HepG2 (cell line): ENCODE measurements around the gene CRAMP1. TPM values are rescaled to one million over a fixed set of nuclear protein-coding genes. Genes with fewer than 3 reads are reported as not detected.

Source experiments
- BCL6 ChIP-seq: IDR thresholded peaks from 2 replicates; pipeline ENCODE4 v1.6.1; 2016; ENCODE audit warnings: missing genetic modification reagents, missing compliant biosample characterization
- KLF16 ChIP-seq, 2 experiments: sonication (generic) in 1 of 2; formaldehyde crosslinking in 1 of 2; IDR thresholded peaks; 2 replicates each; pipeline versions ENCODE4 v1.6.1 to v1.8.0; 2016 to 2023; ENCODE audit warnings: missing genetic modification reagents in 2 of 2, missing compliant biosample characterization in 1 of 2
- KLF9 ChIP-seq: IDR thresholded peaks from 2 replicates; pipeline ENCODE4 v1.6.1; 2016; ENCODE audit warnings: low read depth
- NFKB2 ChIP-seq: sonication (generic); formaldehyde crosslinking; IDR thresholded peaks from 2 replicates; pipeline ENCODE4 v1.4.0; 2020; ENCODE audit warnings: missing genetic modification reagents, borderline replicate concordance
- NPAS2 ChIP-seq: sonication (generic); formaldehyde crosslinking; IDR thresholded peaks from 2 replicates; pipeline ENCODE4 v1.8.0; 2022; ENCODE audit warnings: mild to moderate bottlenecking, missing genetic modification reagents, borderline replicate concordance
- RAD21 ChIP-seq: fragments of 450-650 bp; formaldehyde crosslinking; IDR thresholded peaks from 2 replicates; pipeline ENCODE4 v1.5.0; 2020; ENCODE audit warnings: mild to moderate bottlenecking
- SMAD3 ChIP-seq: sonication (generic); formaldehyde crosslinking; IDR thresholded peaks from 2 replicates; pipeline ENCODE4 v1.4.0; 2020; ENCODE audit warnings: missing genetic modification reagents
- SMC3 ChIP-seq: IDR thresholded peaks from 2 replicates; pipeline ENCODE4 v1.6.1; 2011; ENCODE audit warnings: low read length, improper control_type of control experiment
- TGIF2 ChIP-seq: IDR thresholded peaks from 2 replicates; pipeline ENCODE4 v1.6.1; 2016; ENCODE audit warnings: control low read depth, missing compliant biosample characterization
- TMF1 ChIP-seq: sonication (generic); formaldehyde crosslinking; IDR thresholded peaks from 2 replicates; pipeline ENCODE4 v1.8.1; 2022; ENCODE audit warnings: low read depth, missing genetic modification reagents
- XRCC5 ChIP-seq: fragments of 200-400 bp; formaldehyde crosslinking; optimal IDR thresholded peaks from 2 replicates; pipeline ENCODE3; 2017; ENCODE audit warnings: mild to moderate bottlenecking, low read length
- ZKSCAN8 ChIP-seq: IDR thresholded peaks from 2 replicates; pipeline ENCODE4 v1.6.1; 2016; ENCODE audit warnings: borderline replicate concordance, missing genetic modification reagents, missing compliant biosample characterization
- ZNF382 ChIP-seq: sonication (generic); formaldehyde crosslinking; IDR thresholded peaks from 2 replicates; pipeline ENCODE4 v1.5.0; 2020; ENCODE audit warnings: missing genetic modification reagents, mild to moderate bottlenecking, borderline replicate concordance
- ZNF552 ChIP-seq: sonication (generic); formaldehyde crosslinking; IDR thresholded peaks from 2 replicates; pipeline ENCODE4 v1.9.0; 2022; ENCODE audit warnings: missing genetic modification reagents, mild to moderate bottlenecking, borderline replicate concordance
- ZNF556 ChIP-seq: sonication (generic); formaldehyde crosslinking; IDR thresholded peaks from 2 replicates; pipeline ENCODE4 v1.4.0; 2020; ENCODE audit warnings: mild to moderate bottlenecking, missing genetic modification reagents, borderline replicate concordance
- ZNF564 ChIP-seq: sonication (generic); formaldehyde crosslinking; IDR thresholded peaks from 2 replicates; pipeline ENCODE4 v1.8.1; 2023; ENCODE audit warnings: mild to moderate bottlenecking, missing genetic modification reagents
- polyA plus RNA-seq, 8 experiments: library from polyadenylated mRNA; depleted of rRNA in 3 of 8; stranded (reverse) in 7 of 8; unstranded in 1 of 8; fragments of >200 nt; fragmentation: Illumina TruSeq in 4 of 8; extraction: Trizol in 4 of 8; gene quantifications; 2 replicates each; pipeline versions ENCODE4 v1.2.1 to v1.2.3, GENCODE V29; 2011 to 2016; ENCODE audit warnings: low read depth in 4 of 8, missing spikeins in 1 of 8, mixed read lengths in 1 of 8; ENCODE audit not compliant: insufficient read depth in 1 of 8
- total RNA-seq, 5 experiments: library from RNA; depleted of rRNA; stranded (reverse); fragments of >200 nt; fragmentation: Illumina TruSeq; extraction: Trizol; gene quantifications; 2 replicates each; pipeline ENCODE4 v1.2.3, GENCODE V29; 2016; ENCODE audit warnings: low read depth in 1 of 5
- TF ChIP-seq, protein P1 (sequence below): sonication (generic); formaldehyde crosslinking; IDR thresholded peaks from 2 replicates; pipeline ENCODE4 v1.9.0; 2021; ENCODE audit warnings: mild to moderate bottlenecking, missing genetic modification reagents

Gene CRAMP1
- total and polyA plus RNA-seq, 2 of the 13 experiments (the other 11 are each of a cell fraction or from before 2014, with no cell fraction given): 6.8 to 9.7 TPM

DNA sequence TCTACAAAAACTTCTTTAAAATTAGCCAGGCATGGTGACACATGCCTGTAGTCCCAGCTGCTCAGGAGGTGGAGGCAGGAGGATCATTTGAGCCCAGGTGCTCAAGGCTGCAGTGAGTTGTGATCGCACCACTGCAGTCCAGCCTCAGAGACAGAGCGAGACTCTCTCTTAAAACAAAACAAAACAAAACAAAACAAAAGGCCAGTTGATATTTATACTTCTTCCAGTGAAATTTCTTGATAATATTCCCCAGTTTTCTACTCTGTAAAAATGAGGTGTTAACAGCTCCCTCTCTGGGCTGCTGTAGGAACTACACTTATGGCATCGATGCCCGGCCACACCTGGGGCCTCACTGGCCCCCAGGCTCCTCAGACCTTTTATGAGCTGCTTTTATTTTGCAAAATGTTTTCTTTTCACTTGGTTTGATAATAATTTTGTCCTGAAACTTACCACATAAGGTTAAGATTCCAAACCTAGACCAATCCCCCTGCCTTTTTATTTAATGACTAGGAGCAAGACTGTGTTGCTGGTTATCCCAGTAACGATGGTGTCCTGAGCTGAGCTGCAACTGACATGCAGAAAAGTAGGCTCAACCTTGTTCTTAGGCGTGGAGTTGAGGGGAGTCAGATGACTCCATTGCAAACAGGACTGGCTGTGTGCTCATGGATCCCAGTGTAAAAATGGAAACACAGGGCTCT, 111.4 kb downstream of the CRAMP1 start (continued):
- TF ChIP-seq, protein P1, sequence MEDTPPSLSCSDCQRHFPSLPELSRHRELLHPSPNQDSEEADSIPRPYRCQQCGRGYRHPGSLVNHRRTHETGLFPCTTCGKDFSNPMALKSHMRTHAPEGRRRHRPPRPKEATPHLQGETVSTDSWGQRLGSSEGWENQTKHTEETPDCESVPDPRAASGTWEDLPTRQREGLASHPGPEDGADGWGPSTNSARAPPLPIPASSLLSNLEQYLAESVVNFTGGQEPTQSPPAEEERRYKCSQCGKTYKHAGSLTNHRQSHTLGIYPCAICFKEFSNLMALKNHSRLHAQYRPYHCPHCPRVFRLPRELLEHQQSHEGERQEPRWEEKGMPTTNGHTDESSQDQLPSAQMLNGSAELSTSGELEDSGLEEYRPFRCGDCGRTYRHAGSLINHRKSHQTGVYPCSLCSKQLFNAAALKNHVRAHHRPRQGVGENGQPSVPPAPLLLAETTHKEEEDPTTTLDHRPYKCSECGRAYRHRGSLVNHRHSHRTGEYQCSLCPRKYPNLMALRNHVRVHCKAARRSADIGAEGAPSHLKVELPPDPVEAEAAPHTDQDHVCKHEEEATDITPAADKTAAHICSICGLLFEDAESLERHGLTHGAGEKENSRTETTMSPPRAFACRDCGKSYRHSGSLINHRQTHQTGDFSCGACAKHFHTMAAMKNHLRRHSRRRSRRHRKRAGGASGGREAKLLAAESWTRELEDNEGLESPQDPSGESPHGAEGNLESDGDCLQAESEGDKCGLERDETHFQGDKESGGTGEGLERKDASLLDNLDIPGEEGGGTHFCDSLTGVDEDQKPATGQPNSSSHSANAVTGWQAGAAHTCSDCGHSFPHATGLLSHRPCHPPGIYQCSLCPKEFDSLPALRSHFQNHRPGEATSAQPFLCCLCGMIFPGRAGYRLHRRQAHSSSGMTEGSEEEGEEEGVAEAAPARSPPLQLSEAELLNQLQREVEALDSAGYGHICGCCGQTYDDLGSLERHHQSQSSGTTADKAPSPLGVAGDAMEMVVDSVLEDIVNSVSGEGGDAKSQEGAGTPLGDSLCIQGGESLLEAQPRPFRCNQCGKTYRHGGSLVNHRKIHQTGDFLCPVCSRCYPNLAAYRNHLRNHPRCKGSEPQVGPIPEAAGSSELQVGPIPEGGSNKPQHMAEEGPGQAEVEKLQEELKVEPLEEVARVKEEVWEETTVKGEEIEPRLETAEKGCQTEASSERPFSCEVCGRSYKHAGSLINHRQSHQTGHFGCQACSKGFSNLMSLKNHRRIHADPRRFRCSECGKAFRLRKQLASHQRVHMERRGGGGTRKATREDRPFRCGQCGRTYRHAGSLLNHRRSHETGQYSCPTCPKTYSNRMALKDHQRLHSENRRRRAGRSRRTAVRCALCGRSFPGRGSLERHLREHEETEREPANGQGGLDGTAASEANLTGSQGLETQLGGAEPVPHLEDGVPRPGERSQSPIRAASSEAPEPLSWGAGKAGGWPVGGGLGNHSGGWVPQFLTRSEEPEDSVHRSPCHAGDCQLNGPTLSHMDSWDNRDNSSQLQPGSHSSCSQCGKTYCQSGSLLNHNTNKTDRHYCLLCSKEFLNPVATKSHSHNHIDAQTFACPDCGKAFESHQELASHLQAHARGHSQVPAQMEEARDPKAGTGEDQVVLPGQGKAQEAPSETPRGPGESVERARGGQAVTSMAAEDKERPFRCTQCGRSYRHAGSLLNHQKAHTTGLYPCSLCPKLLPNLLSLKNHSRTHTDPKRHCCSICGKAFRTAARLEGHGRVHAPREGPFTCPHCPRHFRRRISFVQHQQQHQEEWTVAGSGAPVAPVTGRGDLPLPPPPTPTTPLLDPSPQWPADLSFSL (CRISPR knock-in tag): no peak
- no peak for TF ChIP-seq ZNF552 (CRISPR knock-in tag)
- no peak for TF ChIP-seq ZNF564 (CRISPR knock-in tag)
- TF ChIP-seq NFKB2 (CRISPR knock-in tag): no peak
- TF ChIP-seq TMF1 (CRISPR knock-in tag): no peak
- peak; percentile 33 for TF ChIP-seq XRCC5
- no peak for TF ChIP-seq SMAD3 (CRISPR knock-in tag)
- no peak for TF ChIP-seq ZNF382 (CRISPR knock-in tag)
- TF ChIP-seq RAD21: peak; percentile 19; the same call in 1 of the 2 replicates
- TF ChIP-seq KLF9 (CRISPR knock-in tag): no peak
- peak; percentile 45; the same call in 1 of the 2 replicates for TF ChIP-seq SMC3
- no peak for TF ChIP-seq NPAS2 (CRISPR knock-in tag)
- no peak for TF ChIP-seq TGIF2
- TF ChIP-seq ZKSCAN8 (CRISPR knock-in tag): no peak
- no peak for TF ChIP-seq ZNF556 (CRISPR knock-in tag)
- no peak for TF ChIP-seq KLF16 (CRISPR knock-in tag; IDR thresholded peaks at IDR 0.05)
- no peak for TF ChIP-seq BCL6 (CRISPR knock-in tag)
